Fibroblast of skin of abdomen (primary cell): Measurements from ENCODE around the gene ZNF462.
A peak's percentile ranks its signal among the peaks of the same experiment; 100 is the strongest.

Source experiments
- DNase-seq: peaks from one replicate; pipeline ENCODE4 v3.0.0-alpha.2; 2013

Gene ZNF462

GRCh38 chr9:106929471-106930177, 66.7 kb downstream of the ZNF462 start:
- peak; percentile 61 for DNase-seq

- DNase-seq, result no peak
Measured at GRCh38 chr9:106930477-106930876, 67.5 kb downstream of the ZNF462 start.

GRCh38 chr9:106931466-106931865, 68.5 kb downstream of the ZNF462 start:
- DNase-seq, result no peak

GRCh38 chr9:106932178-106932577, 69.2 kb downstream of the ZNF462 start:
- DNase-seq, result no peak

GRCh38 chr9:106932675-106933074, 69.7 kb downstream of the ZNF462 start:
- no peak for DNase-seq

- DNase-seq, result no peak
Measured at GRCh38 chr9:106933470-106933869, 70.5 kb downstream of the ZNF462 start.

- DNase-seq, result no peak
Measured at GRCh38 chr9:106934442-106935238, 71.7 kb downstream of the ZNF462 start.

GRCh38 chr9:106936680-106937079, 73.7 kb downstream of the ZNF462 start:
- DNase-seq, result no peak

GRCh38 chr9:106941916-106942315, 79.0 kb downstream of the ZNF462 start:
- no peak for DNase-seq

- peak; percentile 79 for DNase-seq
Measured at GRCh38 chr9:106945727-106946660, 83.0 kb downstream of the ZNF462 start.

- DNase-seq, result no peak
Measured at GRCh38 chr9:106947106-106947900, 84.3 kb downstream of the ZNF462 start.

- DNase-seq, result peak; percentile 38
Measured at GRCh38 chr9:106953174-106953573, 90.2 kb downstream of the ZNF462 start.

GRCh38 chr9:106954558-106954957, 91.6 kb downstream of the ZNF462 start:
- no peak for DNase-seq

- DNase-seq, result peak; percentile 24
Measured at GRCh38 chr9:106954974-106955850, 92.2 kb downstream of the ZNF462 start.

- peak; percentile 95 for DNase-seq
Measured at GRCh38 chr9:106956971-106957370, 94.0 kb downstream of the ZNF462 start.

GRCh38 chr9:106958955-106959657, 96.1 kb downstream of the ZNF462 start:
- DNase-seq, result peak; percentile 73

GRCh38 chr9:106960258-106960657, 97.3 kb downstream of the ZNF462 start:
- DNase-seq, result no peak

- DNase-seq, result no peak
Measured at GRCh38 chr9:106961623-106962022, 98.7 kb downstream of the ZNF462 start.

- DNase-seq, result peak; percentile 59
Measured at GRCh38 chr9:106962122-106962521, 99.2 kb downstream of the ZNF462 start.
